Kidney (tissue), 14 donors: Measurements from ENCODE around the gene RAB6B. TPM values are rescaled to one million over a fixed set of nuclear protein-coding genes. Genes with fewer than 3 reads are reported as not detected.
A peak's percentile ranks its signal among the peaks of the same experiment; 100 is the strongest.

Experiments
- DNase-seq, 5 donors: peaks; one replicate each; pipeline ENCODE4 v3.0.0-alpha.2; 2013 to 2020
- FAIRE-seq: peaks from 2 replicates; lab custom pipeline; 2012; peaks lifted over from hg19 to GRCh38; lab: Jason Lieb, UNC
- H3K27ac ChIP-seq, 2 donors: one replicate each; pipeline ENCODE4 v1.7.0; 2013; ENCODE audit warnings: low read depth in 2 of 2, low read length in 2 of 2, inconsistent platforms in 1 of 2
- H3K27me3 ChIP-seq: one replicate; pipeline ENCODE4 v1.7.1; 2013; ENCODE audit warnings: low read length, inconsistent platforms; ENCODE audit not compliant: control insufficient read depth, insufficient read depth
- H3K36me3 ChIP-seq, 3 donors: one replicate each; pipeline versions ENCODE4 v1.7.0 to v1.7.1; 2013; ENCODE audit warnings: low read length in 3 of 3, control low read depth in 1 of 3, inconsistent platforms in 1 of 3; ENCODE audit not compliant: insufficient read depth in 3 of 3, control insufficient read depth in 2 of 3
- H3K4me1 ChIP-seq, 3 donors: one replicate each; pipeline versions ENCODE4 v1.7.0 to v1.7.1; 2013; ENCODE audit warnings: low read length in 3 of 3, inconsistent platforms in 1 of 3, low read depth in 1 of 3; ENCODE audit not compliant: control insufficient read depth in 2 of 3, insufficient read depth in 2 of 3
- H3K4me3 ChIP-seq, 3 donors: one replicate each; pipeline versions ENCODE4 v1.7.0 to v1.8.1; 2013; ENCODE audit warnings: low read length in 3 of 3, control low read depth in 1 of 3, inconsistent platforms in 1 of 3
- H3K9ac ChIP-seq, 3 donors: one replicate each; pipeline versions ENCODE4 v1.7.0 to v1.7.1; 2013; ENCODE audit warnings: low read length in 3 of 3, control low read depth in 1 of 3, inconsistent platforms in 1 of 3
- H3K9me3 ChIP-seq, 3 donors: one replicate each; pipeline versions ENCODE4 v1.7.0 to v1.7.1; 2013; ENCODE audit warnings: low read length in 3 of 3, control low read depth in 1 of 3, inconsistent platforms in 1 of 3; ENCODE audit not compliant: control insufficient read depth in 2 of 3, insufficient read depth in 1 of 3
- intact Hi-C: fragments of 100-400 bp; cut with DNase I; formaldehyde crosslinking; loops from one replicate; pipeline ENCODE4 v1.11.1; 2022
- polyA plus RNA-seq: library from polyadenylated mRNA; stranded (reverse); fragments of 350-450 nt; fragmentation: Illumina TruSeq; extraction: RNeasy Lipid Tissue Mini Kit (QIAGEN cat#74804); gene quantifications from one replicate; pipeline ENCODE4 v1.2.3, GENCODE V29; 2014; ENCODE audit warnings: low read depth, low replicate concordance; ENCODE audit not compliant: insufficient read depth
- total RNA-seq: library from RNA; stranded (reverse); fragmentation: NEBNext Ultra II Directional; extraction: Animal tissue kit (Norgen Biotek cat#: 25700); gene quantifications from one replicate; pipeline ENCODE4 v1.2.1, GENCODE V29; 2021
- TF ChIP-seq, protein P1 (sequence below): IDR thresholded peaks from 3 replicates; pipeline ENCODE4 v1.5.1; 2012; ENCODE audit warnings: mild to moderate bottlenecking, moderate library complexity, borderline replicate concordance; ENCODE audit not compliant: insufficient read depth; ENCODE audit errors: extremely low read depth
- donor health status: control.
- donor health status: control.
- donor health status: control.
- donor health status: control.
- donor health status: control.
- donor health status: DM: yes; HTN: yes; CAD: no.
- donor health status: Normal renal cell carcinoma (clear cell type).

Gene RAB6B
- total and polyA plus RNA-seq, 2 donors from 2014 or later, result 6.6 to 17.7 TPM

DNA sequence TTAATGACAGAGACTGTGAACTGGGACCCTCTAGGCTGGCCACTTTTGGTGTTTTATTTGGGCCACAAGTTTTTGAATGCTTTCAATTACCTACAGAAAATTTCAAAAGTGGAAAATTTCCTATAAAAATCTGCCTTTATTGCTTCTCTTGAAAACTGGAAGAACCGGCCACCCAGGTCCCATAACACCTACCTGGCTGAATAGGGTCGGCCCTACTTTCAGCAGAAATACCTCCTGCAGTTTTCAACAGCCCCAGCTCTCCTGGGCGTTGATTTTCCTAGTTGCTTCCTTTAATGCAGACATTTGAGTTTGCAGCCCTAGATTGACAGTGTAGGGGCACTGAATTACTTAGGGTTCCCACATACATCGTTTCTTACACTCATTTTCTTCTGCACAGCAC lies 90.8 kb downstream of the RAB6B start:
- no peaks in the 10 kb centered on the region for H3K9me3 ChIP-seq
- H3K4me3 ChIP-seq, result peak overlapping the region; percentile 89 to 96 (median 91)
- intact Hi-C loops, result no loop called here
- no peaks in the 10 kb centered on the region for H3K27me3 ChIP-seq
- H3K4me1 ChIP-seq, result peaks cover 0 to 6% (median 0%) of the 10 kb centered on the region in 3 donors
- TF ChIP-seq, protein P1, sequence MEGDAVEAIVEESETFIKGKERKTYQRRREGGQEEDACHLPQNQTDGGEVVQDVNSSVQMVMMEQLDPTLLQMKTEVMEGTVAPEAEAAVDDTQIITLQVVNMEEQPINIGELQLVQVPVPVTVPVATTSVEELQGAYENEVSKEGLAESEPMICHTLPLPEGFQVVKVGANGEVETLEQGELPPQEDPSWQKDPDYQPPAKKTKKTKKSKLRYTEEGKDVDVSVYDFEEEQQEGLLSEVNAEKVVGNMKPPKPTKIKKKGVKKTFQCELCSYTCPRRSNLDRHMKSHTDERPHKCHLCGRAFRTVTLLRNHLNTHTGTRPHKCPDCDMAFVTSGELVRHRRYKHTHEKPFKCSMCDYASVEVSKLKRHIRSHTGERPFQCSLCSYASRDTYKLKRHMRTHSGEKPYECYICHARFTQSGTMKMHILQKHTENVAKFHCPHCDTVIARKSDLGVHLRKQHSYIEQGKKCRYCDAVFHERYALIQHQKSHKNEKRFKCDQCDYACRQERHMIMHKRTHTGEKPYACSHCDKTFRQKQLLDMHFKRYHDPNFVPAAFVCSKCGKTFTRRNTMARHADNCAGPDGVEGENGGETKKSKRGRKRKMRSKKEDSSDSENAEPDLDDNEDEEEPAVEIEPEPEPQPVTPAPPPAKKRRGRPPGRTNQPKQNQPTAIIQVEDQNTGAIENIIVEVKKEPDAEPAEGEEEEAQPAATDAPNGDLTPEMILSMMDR, result no peak
- FAIRE-seq, result no peak
- H3K27ac ChIP-seq, result no peak overlapping the region
- no peak for DNase-seq
- peaks cover 0 to 2% (median 0%) of the 10 kb centered on the region in 3 donors for H3K36me3 ChIP-seq
- H3K9ac ChIP-seq, result peak overlapping the region in 1 of 3 donors; percentile 81

DNA sequence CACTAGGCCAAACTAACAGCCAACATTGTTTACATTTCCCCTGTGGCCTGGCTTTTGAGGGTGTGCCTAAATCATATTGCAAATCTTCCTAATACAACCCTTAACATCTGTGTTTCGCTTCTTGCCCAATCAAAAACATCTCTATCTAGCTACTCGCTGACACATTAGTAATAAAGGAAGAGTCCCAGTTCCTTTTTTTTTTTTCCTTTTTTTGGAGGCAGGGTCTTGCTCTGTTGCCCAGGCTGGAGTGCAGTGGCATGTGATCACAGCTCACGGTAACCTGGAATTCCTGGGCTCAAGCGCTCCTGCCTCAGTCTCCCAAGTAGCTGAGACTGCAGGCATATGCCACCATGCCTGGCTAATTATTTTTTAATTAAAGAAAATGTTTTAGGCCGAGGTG lies 92.2 kb downstream of the RAB6B start:
- no peaks in the 10 kb centered on the region for H3K9me3 ChIP-seq
- no peak overlapping the region for H3K27ac ChIP-seq
- H3K36me3 ChIP-seq, result peaks cover 0 to 2% (median 0%) of the 10 kb centered on the region in 3 donors
- FAIRE-seq, result no peak
- intact Hi-C loops, result no loop called here
- no peaks in the 10 kb centered on the region for H3K27me3 ChIP-seq
- peaks cover 0 to 6% (median 0%) of the 10 kb centered on the region in 3 donors for H3K4me1 ChIP-seq
- TF ChIP-seq, protein P1, result no peak
- no peak overlapping the region for H3K4me3 ChIP-seq
- DNase-seq, result no peak
- no peak overlapping the region for H3K9ac ChIP-seq

DNA sequence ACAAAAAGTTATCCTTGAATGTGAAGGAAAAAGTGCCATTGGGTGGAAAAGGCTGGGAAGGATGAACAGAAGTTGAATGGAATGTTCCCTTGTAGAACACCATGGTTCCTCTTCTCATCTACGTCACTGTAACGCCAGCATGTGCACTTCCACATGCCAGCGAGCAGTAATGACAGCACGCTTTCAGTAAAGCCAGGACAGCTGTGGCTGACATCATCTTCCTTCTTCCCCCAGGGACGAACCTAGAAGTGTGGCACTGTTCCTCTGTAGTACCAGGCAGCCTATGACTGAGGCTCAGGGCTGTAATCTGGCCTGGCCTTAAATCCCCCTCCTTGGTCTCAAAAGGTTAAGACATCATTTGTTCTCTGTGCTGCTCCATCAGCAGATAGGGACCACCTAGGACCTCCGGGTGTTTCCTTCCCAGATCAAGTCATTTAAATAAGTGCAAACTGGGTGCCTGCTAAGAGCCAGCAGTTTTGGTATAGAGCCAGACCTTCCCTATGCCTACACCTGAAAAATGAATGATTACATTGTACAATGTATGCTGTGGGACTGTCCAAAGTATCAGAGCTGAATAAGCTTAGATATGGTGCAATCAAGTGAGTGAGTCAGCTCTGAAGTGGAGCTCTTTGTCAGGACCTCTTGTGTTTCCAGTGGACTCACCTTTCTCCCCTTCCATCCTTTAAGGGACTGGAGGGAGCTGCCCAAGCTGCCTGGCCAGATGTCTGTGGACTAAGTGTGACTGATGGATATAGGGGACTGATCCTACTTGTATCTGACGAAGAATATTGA lies 95.7 kb downstream of the RAB6B start:
- Histone ChIP-seq H3K4me3 (no peak overlapping the region), H3K9me3 (no peaks in the 10 kb centered on the region), H3K36me3 (no peaks in the 10 kb centered on the region), H3K27me3 (no peaks in the 10 kb centered on the region), H3K27ac (no peak overlapping the region), H3K4me1 (no peaks in the 10 kb centered on the region), H3K9ac (no peak overlapping the region)
- intact Hi-C loops, result no loop called here
- FAIRE-seq, result no peak
- no peak for DNase-seq
- TF ChIP-seq, protein P1, result no peak
